ENCODE data around the gene GLI3. TPM values are rescaled to one million over a fixed set of nuclear protein-coding genes. Genes with fewer than 3 reads are reported as not detected.
A peak's percentile ranks its signal among the peaks of the same experiment; 100 is the strongest.

Gene GLI3
- total and polyA plus RNA-seq, 8 donors, result 0.29 to 7.0 (median 2.3) TPM

DNA sequence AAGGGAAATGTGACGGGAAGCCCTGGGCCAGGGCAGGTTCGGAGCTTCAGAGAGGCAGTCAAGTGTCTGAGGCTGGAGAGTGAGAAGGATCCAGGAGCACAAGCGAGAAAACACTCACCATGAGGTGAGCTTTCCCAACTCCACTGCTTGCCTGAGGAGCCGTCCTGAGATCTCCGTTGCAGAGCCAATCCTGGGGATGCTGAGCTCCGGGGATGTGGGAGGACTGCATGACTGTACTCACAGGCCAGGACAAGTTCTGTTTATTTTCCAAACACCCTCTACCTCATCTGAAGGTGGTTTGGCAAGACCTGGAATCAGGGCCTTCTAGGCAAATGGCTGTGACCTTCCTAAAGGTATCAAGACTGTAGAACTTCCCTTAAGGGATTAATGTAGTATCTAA lies 38.7 kb downstream of the GLI3 start:
- TF ChIP-seq, protein P1, sequence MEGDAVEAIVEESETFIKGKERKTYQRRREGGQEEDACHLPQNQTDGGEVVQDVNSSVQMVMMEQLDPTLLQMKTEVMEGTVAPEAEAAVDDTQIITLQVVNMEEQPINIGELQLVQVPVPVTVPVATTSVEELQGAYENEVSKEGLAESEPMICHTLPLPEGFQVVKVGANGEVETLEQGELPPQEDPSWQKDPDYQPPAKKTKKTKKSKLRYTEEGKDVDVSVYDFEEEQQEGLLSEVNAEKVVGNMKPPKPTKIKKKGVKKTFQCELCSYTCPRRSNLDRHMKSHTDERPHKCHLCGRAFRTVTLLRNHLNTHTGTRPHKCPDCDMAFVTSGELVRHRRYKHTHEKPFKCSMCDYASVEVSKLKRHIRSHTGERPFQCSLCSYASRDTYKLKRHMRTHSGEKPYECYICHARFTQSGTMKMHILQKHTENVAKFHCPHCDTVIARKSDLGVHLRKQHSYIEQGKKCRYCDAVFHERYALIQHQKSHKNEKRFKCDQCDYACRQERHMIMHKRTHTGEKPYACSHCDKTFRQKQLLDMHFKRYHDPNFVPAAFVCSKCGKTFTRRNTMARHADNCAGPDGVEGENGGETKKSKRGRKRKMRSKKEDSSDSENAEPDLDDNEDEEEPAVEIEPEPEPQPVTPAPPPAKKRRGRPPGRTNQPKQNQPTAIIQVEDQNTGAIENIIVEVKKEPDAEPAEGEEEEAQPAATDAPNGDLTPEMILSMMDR (IDR thresholded peaks at IDR 0.05), result no peak
- no peak for TF ChIP-seq EP300 (IDR thresholded peaks at IDR 0.05)
- no peak for TF ChIP-seq POLR2A (IDR thresholded peaks at IDR 0.05)
- TF ChIP-seq POLR2AphosphoS5 (IDR thresholded peaks at IDR 0.05), result no peak
- no peak overlapping the region for H3K4me3 ChIP-seq
- intact Hi-C loops (cut with DNase I; ENCODE audit: low total_unique reads), result no loop called here
- no peaks in the 10 kb centered on the region for H3K27me3 ChIP-seq
- H3K36me3 ChIP-seq, result no peaks in the 10 kb centered on the region
- H3K4me1 ChIP-seq, result peaks cover 1 to 13% (median 8%) of the 10 kb centered on the region in 4 donors
- no peak for DNase-seq
- no peak overlapping the region for H3K27ac ChIP-seq
- no peaks in the 10 kb centered on the region for H3K9me3 ChIP-seq
- 80 to 93% (median 88%) methylated on average over 5 to 6 of the region's 6 CpGs for WGBS, 5 donors

DNA sequence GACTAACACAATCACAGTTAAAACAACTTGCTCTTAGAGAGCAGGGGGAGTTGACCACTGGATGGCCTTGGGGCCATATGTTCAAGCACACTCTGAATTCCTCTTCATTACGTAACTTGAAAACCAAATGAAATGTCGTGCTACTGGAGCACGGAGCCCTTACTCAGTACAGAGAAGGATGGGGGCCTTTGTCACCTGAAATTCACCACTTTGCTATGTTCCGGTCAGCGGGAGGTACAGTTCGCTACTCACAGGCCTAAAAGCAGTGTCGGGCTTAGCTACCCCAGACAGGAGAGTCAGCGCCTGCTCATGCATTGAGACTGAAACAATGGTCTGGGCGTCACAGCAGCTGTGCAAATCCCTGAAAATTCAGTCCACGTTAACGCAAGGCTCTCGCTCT lies 39.6 kb downstream of the GLI3 start:
- WGBS, 5 donors, result 91 to 98% (median 95%) methylated on average over 12 of the region's 12 CpGs

DNA sequence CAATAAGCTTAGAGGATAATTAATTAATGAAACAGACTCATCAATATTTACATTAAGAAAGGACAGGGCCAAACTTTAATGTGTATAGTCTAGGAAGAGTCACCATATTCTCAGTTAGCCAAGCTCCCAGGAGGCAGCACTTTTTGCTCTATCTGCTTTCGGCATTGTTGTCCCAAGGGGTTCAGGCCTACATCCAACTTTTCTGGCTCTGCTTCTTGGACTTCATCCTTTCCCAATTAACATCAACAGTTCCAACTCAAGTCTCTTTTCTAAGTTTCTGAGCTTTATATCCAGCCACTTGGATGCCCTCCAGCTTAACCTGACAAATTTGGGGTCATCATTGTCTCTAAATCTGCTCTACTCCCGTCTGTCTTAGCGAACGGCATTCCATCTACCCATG lies 42.8 kb downstream of the GLI3 start:
- H3K27ac ChIP-seq, result no peak overlapping the region
- intact Hi-C loops (cut with DNase I; ENCODE audit: low total_unique reads), result no loop called here

More for the DNA sequence above, 39.6 kb downstream of the GLI3 start:
- Histone ChIP-seq H3K9me3 (no peaks in the 10 kb centered on the region), H3K27me3 (no peaks in the 10 kb centered on the region), H3K27ac (no peak overlapping the region), H3K36me3 (no peaks in the 10 kb centered on the region), H3K4me1 (peaks cover 4 to 21% (median 12%) of the 10 kb centered on the region in 4 donors), H3K4me3 (no peak overlapping the region)
- DNase-seq, result no peak
- intact Hi-C loops (cut with DNase I; ENCODE audit: low total_unique reads), result no loop called here
- no peak for TF ChIP-seq POLR2A (IDR thresholded peaks at IDR 0.05)

DNA sequence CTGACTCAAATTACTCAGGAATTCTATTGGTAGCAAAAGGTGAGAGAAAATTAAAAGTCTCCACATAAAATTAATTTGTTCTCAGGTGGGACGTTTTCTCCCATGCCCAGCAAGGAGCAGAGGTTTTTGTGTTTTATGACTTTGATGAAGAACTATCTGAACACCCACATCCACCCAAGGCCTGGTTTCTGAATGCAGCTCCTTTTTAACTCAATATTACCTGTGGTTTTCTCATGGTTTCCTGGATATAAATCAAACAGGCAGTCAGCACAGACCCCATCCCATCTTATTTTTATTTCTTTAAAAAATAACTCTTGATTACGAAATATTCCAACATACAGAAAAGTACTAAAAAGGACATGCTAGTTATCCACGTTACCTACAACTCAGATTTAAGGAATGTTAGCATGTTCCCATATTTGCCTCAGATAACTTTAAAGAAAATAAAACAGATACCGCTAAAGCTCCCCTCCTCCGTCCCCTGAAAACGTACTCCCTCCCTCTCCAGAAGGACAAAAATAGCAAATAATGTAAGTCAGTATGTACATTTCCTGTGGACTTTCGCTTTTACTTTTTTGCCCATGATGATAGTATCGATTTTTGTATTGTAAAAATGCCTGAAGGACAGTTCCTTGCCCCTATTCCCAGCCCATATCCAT lies 43.4 kb downstream of the GLI3 start:
- H3K4me1 ChIP-seq, result peaks cover 4 to 25% (median 13%) of the 10 kb centered on the region in 4 donors

More for the DNA sequence above, 42.8 kb downstream of the GLI3 start:
- WGBS, 5 donors, result 75 to 86% (median 80%) methylated on average over 4 of the region's 4 CpGs
- H3K27me3 ChIP-seq, result no peaks in the 10 kb centered on the region
- peaks cover 4 to 25% (median 13%) of the 10 kb centered on the region in 4 donors for H3K4me1 ChIP-seq
- TF ChIP-seq, protein P1 (IDR thresholded peaks at IDR 0.05), result no peak
- TF ChIP-seq POLR2AphosphoS5 (IDR thresholded peaks at IDR 0.05) (no peak), EP300 (IDR thresholded peaks at IDR 0.05) (no peak), POLR2A (IDR thresholded peaks at IDR 0.05) (no peak)
- no peaks in the 10 kb centered on the region for H3K36me3 ChIP-seq
- H3K9me3 ChIP-seq, result no peaks in the 10 kb centered on the region
- peak in 1 of 2 donors; percentile 43 for DNase-seq
- no peak overlapping the region for H3K4me3 ChIP-seq

DNA sequence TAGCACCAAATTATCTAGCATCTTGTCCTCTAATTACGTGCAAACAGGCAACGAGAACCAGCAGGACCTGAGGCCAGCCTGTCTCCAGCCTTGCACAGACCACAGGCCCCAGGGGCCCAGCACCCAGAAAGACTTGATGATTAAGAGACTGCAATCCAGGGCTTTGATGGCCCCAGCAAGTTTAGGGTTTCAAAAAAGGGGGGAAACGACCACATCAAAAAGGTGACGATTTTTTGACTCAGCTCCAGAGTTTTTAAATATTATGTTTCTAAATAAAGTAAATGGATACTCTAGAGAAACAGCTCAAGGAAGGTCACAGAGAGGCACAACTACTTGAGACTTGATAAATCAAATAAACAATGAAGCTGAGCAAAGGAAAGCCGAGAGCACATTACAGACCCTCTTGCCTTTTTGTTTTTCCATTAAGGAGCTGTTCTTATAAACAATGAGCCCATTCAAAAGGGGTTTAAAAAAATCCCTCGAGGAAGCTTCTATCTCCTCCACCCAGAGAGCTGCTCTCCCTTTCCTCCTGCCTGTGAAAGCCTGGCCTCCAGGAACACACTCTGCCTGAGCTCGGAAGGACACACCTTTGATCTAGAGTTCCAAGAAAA lies 44.1 kb downstream of the GLI3 start:
- Histone ChIP-seq H3K36me3 (no peaks in the 10 kb centered on the region), H3K4me1 (peaks cover 4 to 25% (median 13%) of the 10 kb centered on the region in 4 donors), H3K9me3 (no peaks in the 10 kb centered on the region), H3K27me3 (no peaks in the 10 kb centered on the region), H3K27ac (no peak overlapping the region), H3K4me3 (no peak overlapping the region)
- 23 to 29% (median 28%) methylated on average over 7 of the region's 7 CpGs for WGBS, 5 donors
- no peak for DNase-seq
- intact Hi-C loops (cut with DNase I; ENCODE audit: low total_unique reads), result no loop called here
- TF ChIP-seq POLR2AphosphoS5 (IDR thresholded peaks at IDR 0.05), result no peak

More for the DNA sequence above, 43.4 kb downstream of the GLI3 start:
- Histone ChIP-seq H3K9me3 (no peaks in the 10 kb centered on the region), H3K27me3 (no peaks in the 10 kb centered on the region), H3K36me3 (no peaks in the 10 kb centered on the region), H3K27ac (no peak overlapping the region), H3K4me3 (no peak overlapping the region)
- intact Hi-C loops (cut with DNase I; ENCODE audit: low total_unique reads), result no loop called here
- peak in 1 of 2 donors; percentile 20 for DNase-seq
- 43 to 54% (median 51%) methylated on average over 8 of the region's 8 CpGs for WGBS, 5 donors
- TF ChIP-seq POLR2AphosphoS5 (IDR thresholded peaks at IDR 0.05), result no peak

DNA sequence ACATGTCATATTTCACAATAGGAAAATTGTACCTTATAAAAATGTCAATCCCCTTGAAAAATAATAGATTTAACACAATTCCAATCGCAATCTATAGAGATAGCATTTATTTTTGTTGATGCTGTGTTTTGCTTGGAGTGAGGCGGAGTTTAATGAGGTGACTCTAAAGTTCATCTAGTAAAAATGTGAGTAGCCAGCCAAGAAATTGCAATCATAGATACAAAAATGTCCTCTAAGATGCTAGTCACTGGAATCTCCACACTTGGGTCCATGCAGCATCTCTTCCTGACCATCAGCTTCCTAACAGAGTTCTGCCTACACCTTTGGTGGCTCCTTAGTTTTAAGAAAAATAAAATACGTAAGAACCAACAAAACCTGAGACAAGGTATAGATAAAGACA lies 44.9 kb downstream of the GLI3 start:
- Histone ChIP-seq H3K27ac (no peak overlapping the region), H3K36me3 (no peaks in the 10 kb centered on the region), H3K4me3 (no peak overlapping the region), H3K9me3 (no peaks in the 10 kb centered on the region), H3K27me3 (no peaks in the 10 kb centered on the region), H3K4me1 (peaks cover 4 to 25% (median 13%) of the 10 kb centered on the region in 4 donors)
- intact Hi-C loops (cut with DNase I; ENCODE audit: low total_unique reads), result no loop called here
- DNase-seq, result no peak
- TF ChIP-seq POLR2A (IDR thresholded peaks at IDR 0.05) (no peak), POLR2AphosphoS5 (IDR thresholded peaks at IDR 0.05) (no peak), EP300 (IDR thresholded peaks at IDR 0.05) (no peak)
- TF ChIP-seq, protein P1 (IDR thresholded peaks at IDR 0.05), result no peak
- WGBS, 5 donors, result 89 to 97% (median 91%) methylated on average over 3 of the region's 3 CpGs

Measured in stomach (tissue), 9 donors.